ENCODE data around the gene KCNQ4. TPM values are rescaled to one million over a fixed set of nuclear protein-coding genes. Genes with fewer than 3 reads are reported as not detected.

KCNQ4 gene
- total RNA-seq, 1 experiment from 2014 or later, result not detected

GRCh38 chr1:40788561-40789341 is 5.2 kb downstream of the KCNQ4 start:
- no peak for DNase-seq (ENCODE audit: low read depth)
- in situ Hi-C loops (cut with HindIII; ENCODE audit: low pct_unique_long_range_greater_than_20kb, low sequenced_read_pairs), result no loop called here

DNA sequence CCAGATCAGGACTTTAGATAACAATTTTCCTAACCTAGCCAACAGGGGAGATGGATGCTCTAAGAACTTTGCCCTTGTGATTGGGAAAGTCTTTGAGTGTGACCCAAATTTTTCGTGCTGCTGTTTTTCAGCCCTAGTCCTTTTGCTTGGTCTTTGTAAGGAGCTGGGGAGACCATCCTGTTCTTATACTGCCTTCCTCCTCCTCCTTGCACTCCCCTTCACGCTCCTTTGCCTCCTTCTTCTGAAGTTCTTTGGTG is 5.7 kb downstream of the KCNQ4 start:
- in situ Hi-C loops (cut with HindIII; ENCODE audit: low pct_unique_long_range_greater_than_20kb, low sequenced_read_pairs), result no loop called here
- DNase-seq (ENCODE audit: low read depth), result no peak

- in situ Hi-C loops (cut with HindIII; ENCODE audit: low pct_unique_long_range_greater_than_20kb, low sequenced_read_pairs), result no loop called here
- DNase-seq (ENCODE audit: low read depth), result no peak
These were observed 6.3 kb downstream of the KCNQ4 start for GRCh38 chr1:40789661-40790430.

- DNase-seq (ENCODE audit: low read depth), result no peak
- in situ Hi-C loops (cut with HindIII; ENCODE audit: low pct_unique_long_range_greater_than_20kb, low sequenced_read_pairs), result no loop called here
These were observed 8.4 kb downstream of the KCNQ4 start for GRCh38 chr1:40792036-40792435.

DNA sequence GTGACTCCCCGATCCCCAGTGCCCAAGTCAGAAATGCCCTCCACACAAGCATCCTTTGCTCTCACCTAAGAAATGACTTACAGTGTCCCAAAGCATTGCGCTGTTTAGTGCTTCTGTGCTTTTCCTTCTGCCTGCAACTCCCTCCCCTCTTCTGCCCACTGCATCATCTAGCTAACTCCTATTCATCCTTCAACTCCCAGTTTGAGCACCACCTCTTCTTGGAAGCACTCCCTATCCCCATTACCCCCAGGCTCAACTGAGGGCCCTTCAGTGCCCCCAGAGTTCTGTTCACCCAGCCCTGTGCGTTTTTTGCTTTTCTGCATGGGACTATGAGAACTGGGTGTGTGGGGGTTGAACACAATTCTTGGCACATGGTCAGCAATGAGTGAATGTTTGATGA is 10.0 kb downstream of the KCNQ4 start:
- DNase-seq (ENCODE audit: low read depth), result no peak
- in situ Hi-C loops (cut with HindIII; ENCODE audit: low pct_unique_long_range_greater_than_20kb, low sequenced_read_pairs), result no loop called here

GRCh38 chr1:40794048-40794447 is 10.5 kb downstream of the KCNQ4 start:
- DNase-seq (ENCODE audit: low read depth), result no peak
- in situ Hi-C loops (cut with HindIII; ENCODE audit: low pct_unique_long_range_greater_than_20kb, low sequenced_read_pairs), result no loop called here

GRCh38 chr1:40794974-40795715 is 11.6 kb downstream of the KCNQ4 start:
- DNase-seq (ENCODE audit: low read depth), result no peak
- in situ Hi-C loops (cut with HindIII; ENCODE audit: low pct_unique_long_range_greater_than_20kb, low sequenced_read_pairs), result no loop called here

DNA sequence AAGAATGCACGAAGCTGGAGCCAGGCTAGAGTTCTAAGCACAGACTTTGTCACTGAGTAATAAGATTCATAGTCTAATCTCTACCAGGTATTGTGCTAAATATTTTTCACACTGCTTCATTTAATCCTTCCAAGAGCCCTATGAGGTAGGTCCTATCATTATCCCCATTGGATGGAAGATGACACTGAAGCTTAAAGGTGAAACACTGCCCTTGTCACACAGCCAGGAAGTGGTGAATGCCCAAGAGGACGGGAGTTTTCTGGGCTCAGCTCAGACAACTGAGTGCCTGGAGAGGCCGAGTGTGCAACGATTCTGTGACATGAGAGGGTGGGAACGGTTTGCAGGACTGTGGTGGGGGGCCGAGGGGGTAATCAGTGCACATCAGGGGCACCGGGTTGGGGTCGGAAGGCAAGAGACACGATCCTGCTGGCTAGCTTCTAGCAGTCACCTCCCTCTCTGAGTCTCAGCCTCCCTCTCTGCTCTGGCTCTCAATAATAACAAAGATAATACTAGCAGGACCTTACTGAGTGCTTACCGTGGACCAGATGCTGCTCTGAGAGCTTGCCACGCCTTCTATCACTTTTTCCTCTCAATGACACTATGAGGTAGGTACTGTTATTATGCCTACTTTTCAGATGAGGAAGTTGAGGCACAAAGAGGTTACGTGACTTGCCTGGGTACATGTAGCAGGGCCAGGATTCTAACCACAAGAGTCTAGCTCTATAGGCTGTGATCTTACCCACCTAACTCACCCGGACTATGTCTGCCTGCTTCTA is 12.4 kb downstream of the KCNQ4 start:
- DNase-seq (ENCODE audit: low read depth), result no peak
- in situ Hi-C loops (cut with HindIII; ENCODE audit: low pct_unique_long_range_greater_than_20kb, low sequenced_read_pairs), result no loop called here

DNA sequence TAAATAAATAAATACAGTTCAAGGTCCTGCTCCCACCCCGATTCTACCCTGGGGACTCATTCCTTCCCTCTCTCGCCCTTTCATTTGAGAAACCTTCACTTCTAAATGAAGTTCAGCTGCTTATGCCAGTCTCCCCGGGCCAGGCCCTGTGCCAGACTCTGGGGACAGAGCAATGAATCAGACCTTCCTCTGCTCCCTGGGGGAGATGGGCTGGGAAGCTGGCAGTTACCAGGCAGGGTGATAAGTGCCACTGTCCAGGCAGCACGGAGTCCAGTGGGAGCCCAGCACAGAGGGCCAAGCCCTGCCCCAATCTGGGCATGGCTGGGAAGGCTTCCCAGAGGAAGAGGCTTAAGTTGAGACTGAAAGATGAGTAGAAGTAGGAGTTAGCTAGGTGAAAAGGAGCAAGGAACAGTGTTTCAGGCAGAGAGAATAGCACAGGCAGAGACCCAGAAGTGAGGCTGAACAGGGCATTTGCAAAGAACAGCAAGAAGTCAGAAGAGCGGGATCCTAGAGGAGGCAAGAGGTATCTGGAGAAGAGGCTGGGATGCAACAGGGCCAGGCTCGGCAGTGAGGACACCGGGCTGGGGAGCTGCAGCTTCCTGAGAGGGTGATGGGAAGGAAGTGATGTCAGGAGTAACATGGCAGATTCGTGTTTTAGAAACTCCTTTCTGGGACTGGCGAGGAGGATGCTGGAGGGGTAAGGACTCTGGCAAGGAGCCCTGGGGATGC is 13.5 kb downstream of the KCNQ4 start:
- no peak for DNase-seq (ENCODE audit: low read depth)
- in situ Hi-C loops (cut with HindIII; ENCODE audit: low pct_unique_long_range_greater_than_20kb, low sequenced_read_pairs), result no loop called here

DNA sequence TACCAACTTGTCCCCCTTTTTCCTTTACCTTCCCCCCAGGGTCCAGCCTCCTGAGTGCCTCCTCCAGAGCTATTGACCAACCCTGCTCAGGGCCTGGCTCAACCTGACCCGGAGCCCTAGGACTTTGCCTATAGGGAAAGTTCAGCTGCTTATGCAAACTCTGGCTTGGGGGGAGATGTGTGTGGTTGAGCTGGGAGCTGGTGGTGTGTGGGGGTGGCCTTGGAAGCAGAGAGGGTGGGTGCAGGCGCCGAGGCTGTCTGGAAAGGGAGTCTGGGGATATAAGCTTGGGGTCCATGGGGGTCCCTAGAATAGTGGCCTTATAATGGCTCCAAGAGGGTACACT is 14.1 kb downstream of the KCNQ4 start:
- no peak for DNase-seq (ENCODE audit: low read depth)
- in situ Hi-C loops (cut with HindIII; ENCODE audit: low pct_unique_long_range_greater_than_20kb, low sequenced_read_pairs), result no loop called here

DNA sequence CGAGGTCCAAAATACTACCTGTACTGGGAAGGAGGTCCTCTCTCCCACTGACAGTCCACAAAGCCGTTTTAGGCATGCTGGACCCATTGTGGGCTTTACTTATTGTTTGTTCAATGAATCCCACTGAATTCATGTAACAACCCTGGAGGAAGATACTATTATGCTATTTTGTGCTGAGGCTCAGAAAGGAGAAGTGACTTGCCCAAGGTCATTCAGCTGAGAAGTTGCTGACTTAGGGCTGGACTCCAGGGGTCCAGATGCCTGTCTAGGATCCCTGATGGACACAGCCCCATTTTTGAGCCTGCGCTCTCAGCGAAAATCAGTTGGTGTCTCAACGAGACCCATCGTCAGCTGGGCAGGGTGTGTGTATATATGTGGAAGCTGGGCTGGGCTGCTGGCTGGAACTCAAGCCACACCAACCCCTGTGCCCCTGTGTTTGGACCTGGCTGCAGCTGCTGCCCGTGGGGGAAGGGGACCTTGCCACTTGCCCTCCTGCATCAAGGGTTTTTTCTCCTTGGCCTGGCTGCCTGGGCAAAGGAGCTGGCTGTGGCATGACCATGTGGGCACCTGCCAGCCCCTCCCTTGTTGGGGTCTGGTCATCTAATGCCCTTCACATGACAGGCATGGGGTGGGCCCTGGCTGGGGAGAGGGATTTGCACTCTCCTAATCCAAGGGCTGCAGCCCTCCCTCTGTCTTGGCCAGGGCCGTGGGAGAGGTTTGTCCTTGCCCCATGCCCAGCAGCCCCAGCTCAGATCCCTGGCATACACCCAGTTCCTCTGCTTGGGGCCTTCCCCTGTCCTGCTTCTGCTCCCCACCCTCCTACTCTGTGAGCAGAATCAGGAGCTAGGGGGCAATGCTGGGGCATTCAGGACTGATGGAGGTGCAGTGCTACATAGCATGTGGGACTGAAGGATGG is 15.0 kb downstream of the KCNQ4 start:
- no peak for DNase-seq (ENCODE audit: low read depth)
- in situ Hi-C loops (cut with HindIII; ENCODE audit: low pct_unique_long_range_greater_than_20kb, low sequenced_read_pairs), result no loop called here

DNA sequence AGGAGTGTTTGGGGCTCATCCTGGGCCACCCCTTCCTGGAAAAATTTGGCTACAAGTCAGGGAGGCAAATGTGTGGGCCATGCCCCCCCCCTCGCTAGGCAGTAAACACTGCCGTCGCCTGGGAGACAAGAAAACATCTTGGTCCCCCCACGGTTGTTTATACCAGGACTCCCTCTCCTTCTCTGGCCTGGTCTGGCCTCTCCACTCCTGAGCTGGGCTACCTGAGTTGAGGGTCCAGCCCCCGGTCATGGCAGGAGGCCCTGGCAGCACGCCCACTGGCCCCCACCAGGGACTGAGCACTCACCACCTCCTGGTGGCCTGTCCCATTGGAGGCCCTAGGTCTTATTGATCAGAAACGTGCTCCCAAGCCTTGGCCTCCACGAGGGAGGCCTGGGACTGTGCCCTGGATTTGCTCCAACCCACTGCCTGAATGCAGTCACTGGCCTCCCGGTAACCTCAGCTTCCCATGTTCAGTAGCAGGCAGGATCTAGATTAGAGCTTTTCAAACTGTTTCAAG is 15.8 kb downstream of the KCNQ4 start:
- in situ Hi-C loops (cut with HindIII; ENCODE audit: low pct_unique_long_range_greater_than_20kb, low sequenced_read_pairs), result no loop called here
- no peak for DNase-seq (ENCODE audit: low read depth)

DNA sequence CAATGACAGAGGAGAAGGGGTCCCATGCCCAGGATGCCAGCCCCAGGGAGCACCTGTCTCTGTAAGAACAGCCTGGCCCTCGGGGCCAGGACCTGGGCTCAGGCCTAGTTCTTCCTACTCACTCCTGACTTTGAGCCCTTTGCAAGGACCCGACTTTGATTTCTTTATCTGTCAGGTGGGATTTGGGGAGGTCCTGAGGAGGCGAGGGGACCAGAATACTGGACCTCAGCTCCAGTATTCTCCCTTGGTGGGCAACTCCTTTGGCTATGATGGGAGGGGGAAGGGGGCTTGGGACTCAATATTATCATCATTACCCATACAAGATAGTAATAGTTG is 18.1 kb downstream of the KCNQ4 start:
- in situ Hi-C loops (cut with HindIII; ENCODE audit: low pct_unique_long_range_greater_than_20kb, low sequenced_read_pairs), result no loop called here
- no peak for DNase-seq (ENCODE audit: low read depth)

DNA sequence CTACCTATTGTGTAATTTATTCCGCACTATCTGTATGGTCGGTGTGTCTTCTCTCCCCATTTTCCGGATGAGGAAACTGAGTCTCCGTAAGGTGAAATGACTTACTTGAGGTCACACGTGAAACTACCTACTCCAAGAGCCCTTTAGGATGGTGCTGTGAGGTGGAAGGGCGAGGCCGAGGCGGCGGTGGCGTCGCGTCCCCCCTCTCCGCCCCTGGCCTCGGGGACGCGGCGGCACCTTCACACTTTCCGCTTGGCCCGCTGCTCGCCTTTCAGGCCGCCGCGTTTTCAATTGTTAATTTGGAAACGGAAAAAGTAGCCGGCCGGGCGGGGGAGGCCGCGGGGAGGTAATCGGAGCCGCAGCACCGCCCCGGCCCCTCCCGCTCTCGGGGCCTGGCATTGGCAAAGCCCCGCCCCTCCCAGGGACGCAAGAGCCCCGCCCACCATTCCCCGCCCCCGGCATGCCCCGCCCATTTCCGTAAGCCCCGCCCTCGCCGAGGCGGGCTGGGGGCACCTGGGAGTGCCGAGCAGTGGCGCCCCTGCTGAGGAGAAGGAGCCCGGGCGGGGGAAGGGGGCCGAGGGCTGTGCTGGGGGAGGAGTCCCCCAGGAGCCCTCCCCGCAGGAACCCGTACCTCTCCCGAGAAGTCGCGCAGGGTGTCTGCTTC is 18.6 kb downstream of the KCNQ4 start:
- in situ Hi-C loops (cut with HindIII; ENCODE audit: low pct_unique_long_range_greater_than_20kb, low sequenced_read_pairs), result no loop called here
- DNase-seq (ENCODE audit: low read depth), result peak; percentile 72

DNA sequence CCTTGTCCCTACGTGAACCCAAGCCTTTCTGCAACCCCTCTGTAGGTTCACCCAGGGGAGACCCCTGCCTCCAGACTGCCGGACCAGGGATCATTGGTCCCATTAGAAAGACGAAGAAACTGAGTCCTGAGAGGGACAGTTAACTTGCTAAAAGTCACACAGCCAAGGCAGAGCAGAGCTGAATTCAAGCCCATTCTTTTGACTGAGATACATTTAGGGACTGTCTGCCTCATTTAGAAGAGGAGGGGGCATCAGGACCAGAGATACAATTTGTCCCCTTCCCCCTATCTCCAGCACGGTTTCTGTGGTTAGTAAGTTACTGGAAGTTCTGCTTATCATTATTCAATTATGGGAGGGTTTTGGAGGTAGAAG is 19.1 kb downstream of the KCNQ4 start:
- in situ Hi-C loops (cut with HindIII; ENCODE audit: low pct_unique_long_range_greater_than_20kb, low sequenced_read_pairs), result no loop called here
- DNase-seq (ENCODE audit: low read depth), result no peak

- in situ Hi-C loops (cut with HindIII; ENCODE audit: low pct_unique_long_range_greater_than_20kb, low sequenced_read_pairs), result no loop called here
- DNase-seq (ENCODE audit: low read depth), result no peak
These were observed 19.9 kb downstream of the KCNQ4 start for GRCh38 chr1:40803447-40803846.

- in situ Hi-C loops (cut with HindIII; ENCODE audit: low pct_unique_long_range_greater_than_20kb, low sequenced_read_pairs), result no loop called here
- no peak for DNase-seq (ENCODE audit: low read depth)
These were observed 20.3 kb downstream of the KCNQ4 start for GRCh38 chr1:40803902-40804301.

Data from Caki2 (cell line).